Thyroid gland (tissue), 4 donors: ENCODE results near the gene ATP6AP1. TPM values are rescaled to one million over a fixed set of nuclear protein-coding genes. Genes with fewer than 3 reads are reported as not detected.

Experiments used
- DNase-seq, 2 donors: peaks; one replicate each; pipeline ENCODE4 v3.0.0-alpha.2; 2019
- H3K27ac ChIP-seq, 3 donors: fragments of 200-600 bp; sonication (generic); 1 replicate in 2 of 3; 2 replicates in 1 of 3; pipeline ENCODE4 v1.5.1; 2016 to 2019; ENCODE audit warnings: mild to moderate bottlenecking in 1 of 3, moderate library complexity in 1 of 3
- H3K27me3 ChIP-seq: fragments of 200-600 bp; sonication (generic); one replicate; pipeline ENCODE4 v1.5.1; 2019
- H3K36me3 ChIP-seq, 2 donors: fragments of 200-600 bp; sonication (generic); one replicate each; pipeline ENCODE4 v1.5.1; 2016 to 2019
- H3K4me1 ChIP-seq, 2 donors: fragments of 200-600 bp; sonication (generic); one replicate each; pipeline ENCODE4 v1.5.1; 2017 to 2019
- H3K4me3 ChIP-seq, 3 donors: fragments of 200-600 bp; sonication (generic); replicated peaks in 1 of 3; 1 replicate in 2 of 3; 2 replicates in 1 of 3; pipeline ENCODE4 v1.5.1; 2016; ENCODE audit warnings: mild to moderate bottlenecking in 1 of 3
- H3K9me3 ChIP-seq: fragments of 200-600 bp; sonication (generic); one replicate; pipeline ENCODE4 v1.5.1; 2017
- POLR2A ChIP-seq, 2 donors: fragments of 450-650 bp; IDR thresholded peaks; one replicate each; pipeline ENCODE4 v1.6.1; 2017; ENCODE audit warnings: antibody characterized with exemption in 2 of 2, mild to moderate bottlenecking in 2 of 2, moderate library complexity in 1 of 2
- WGBS, 2 donors: methylation state at CpG; one replicate each; pipeline ENCODE4 v1.1.5; 2017; 5-methylcytosine and 5-hydroxymethylcytosine counted together
- intact Hi-C: fragments of 100-400 bp; cut with DNase I; formaldehyde crosslinking; loops from one replicate; pipeline ENCODE4 v1.15.1; 2023
- total RNA-seq, 4 donors: library from RNA; depleted of rRNA; stranded (reverse); fragments of >200 nt; gene quantifications; one replicate each; pipeline ENCODE4 v1.2.3, GENCODE V29; 2016
- TF ChIP-seq, protein P1 (sequence below), 6 experiments: fragments of 200-600 bp in 3 of 6; fragments of 450-650 bp in 3 of 6; sonication (generic) in 3 of 6; IDR thresholded peaks; one replicate each; pipeline ENCODE4 v1.5.1; 2016 to 2019; ENCODE audit warnings: antibody characterized with exemption in 6 of 6, mild to moderate bottlenecking in 2 of 6, inconsistent platforms in 1 of 6, moderate library complexity in 1 of 6

The ATP6AP1 gene
- total RNA-seq, 4 donors from 2014 or later: 69.0 to 172 (median 84.4) TPM

DNA sequence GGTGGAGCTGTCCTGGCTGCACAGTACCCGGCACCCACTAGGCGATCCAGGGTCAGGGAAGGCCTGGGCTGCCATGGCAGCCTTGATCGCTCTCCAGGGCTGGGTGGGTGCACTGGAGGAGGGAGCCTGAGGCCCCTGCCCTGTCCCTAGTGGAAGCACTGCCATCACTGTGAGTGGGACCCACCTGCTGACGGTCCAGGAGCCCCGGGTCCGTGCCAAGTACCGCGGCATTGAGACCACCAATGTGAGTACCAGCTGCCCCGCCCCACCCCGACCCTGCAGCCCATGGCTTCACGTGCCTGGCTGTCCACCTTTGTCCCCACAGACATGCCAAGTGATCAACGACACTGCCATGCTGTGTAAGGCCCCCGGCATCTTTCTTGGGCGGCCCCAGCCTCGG is 38.4 kb downstream of the ATP6AP1 start:
- WGBS, 2 donors: 95% methylated on average over 9 of the region's 15 CpGs; no CpG with 5 or more reads in 1 of the 2 donors
- Histone ChIP-seq H3K4me3 (no peak overlapping the region), H3K27ac (no peak overlapping the region), H3K9me3 (no peaks in the 10 kb centered on the region), H3K36me3 (peaks cover 0 to 6% of the 10 kb centered on the region in 2 donors), H3K27me3 (no peaks in the 10 kb centered on the region), H3K4me1 (no peaks in the 10 kb centered on the region)
- intact Hi-C loops: no loop called here
- no peak for DNase-seq
- TF ChIP-seq, protein P1, sequence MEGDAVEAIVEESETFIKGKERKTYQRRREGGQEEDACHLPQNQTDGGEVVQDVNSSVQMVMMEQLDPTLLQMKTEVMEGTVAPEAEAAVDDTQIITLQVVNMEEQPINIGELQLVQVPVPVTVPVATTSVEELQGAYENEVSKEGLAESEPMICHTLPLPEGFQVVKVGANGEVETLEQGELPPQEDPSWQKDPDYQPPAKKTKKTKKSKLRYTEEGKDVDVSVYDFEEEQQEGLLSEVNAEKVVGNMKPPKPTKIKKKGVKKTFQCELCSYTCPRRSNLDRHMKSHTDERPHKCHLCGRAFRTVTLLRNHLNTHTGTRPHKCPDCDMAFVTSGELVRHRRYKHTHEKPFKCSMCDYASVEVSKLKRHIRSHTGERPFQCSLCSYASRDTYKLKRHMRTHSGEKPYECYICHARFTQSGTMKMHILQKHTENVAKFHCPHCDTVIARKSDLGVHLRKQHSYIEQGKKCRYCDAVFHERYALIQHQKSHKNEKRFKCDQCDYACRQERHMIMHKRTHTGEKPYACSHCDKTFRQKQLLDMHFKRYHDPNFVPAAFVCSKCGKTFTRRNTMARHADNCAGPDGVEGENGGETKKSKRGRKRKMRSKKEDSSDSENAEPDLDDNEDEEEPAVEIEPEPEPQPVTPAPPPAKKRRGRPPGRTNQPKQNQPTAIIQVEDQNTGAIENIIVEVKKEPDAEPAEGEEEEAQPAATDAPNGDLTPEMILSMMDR (IDR thresholded peaks at IDR 0.05): no peak
- TF ChIP-seq POLR2A (IDR thresholded peaks at IDR 0.05): no peak

DNA sequence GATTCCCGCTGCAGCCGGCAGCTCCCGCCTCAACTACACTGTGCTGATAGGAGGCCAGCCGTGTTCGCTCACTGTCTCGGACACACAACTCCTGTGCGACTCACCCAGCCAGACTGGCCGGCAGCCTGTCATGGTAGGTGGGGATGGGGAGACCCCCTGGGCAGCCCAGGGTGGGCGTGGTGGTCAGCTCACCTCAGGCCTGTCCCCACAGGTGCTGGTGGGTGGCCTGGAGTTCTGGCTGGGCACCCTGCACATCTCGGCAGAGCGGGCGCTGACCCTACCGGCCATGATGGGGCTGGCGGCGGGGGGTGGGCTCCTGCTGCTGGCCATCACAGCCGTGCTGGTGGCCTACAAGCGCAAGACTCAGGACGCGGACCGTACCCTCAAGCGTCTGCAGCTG is 39.1 kb downstream of the ATP6AP1 start:
- H3K4me1 ChIP-seq: no peaks in the 10 kb centered on the region
- no peak overlapping the region for H3K27ac ChIP-seq
- no peak for TF ChIP-seq POLR2A (IDR thresholded peaks at IDR 0.05)
- TF ChIP-seq, protein P1 (IDR thresholded peaks at IDR 0.05): no peak
- intact Hi-C loops: no loop called here
- no peak overlapping the region for H3K4me3 ChIP-seq
- peaks cover 0 to 6% of the 10 kb centered on the region in 2 donors for H3K36me3 ChIP-seq
- 80% methylated on average over 1 of the region's 21 CpGs; no CpG with 5 or more reads in 1 of the 2 donors for WGBS, 2 donors
- H3K27me3 ChIP-seq: no peaks in the 10 kb centered on the region
- no peaks in the 10 kb centered on the region for H3K9me3 ChIP-seq
- no peak for DNase-seq

DNA sequence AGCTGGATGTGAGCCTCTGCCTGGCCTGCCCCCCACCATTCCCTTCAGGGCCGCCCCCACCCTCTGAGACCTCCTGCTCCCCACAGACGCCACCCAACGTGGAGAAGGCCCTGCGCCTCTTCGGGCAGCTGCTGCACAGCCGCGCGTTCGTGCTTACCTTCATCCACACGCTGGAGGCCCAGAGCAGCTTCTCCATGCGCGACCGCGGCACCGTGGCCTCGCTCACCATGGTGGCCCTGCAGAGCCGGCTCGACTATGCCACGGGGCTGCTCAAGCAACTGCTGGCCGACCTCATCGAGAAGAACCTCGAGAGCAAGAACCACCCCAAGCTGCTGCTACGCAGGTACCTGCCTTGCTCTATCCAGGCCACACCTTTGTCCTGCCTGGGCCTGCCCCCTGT is 39.7 kb downstream of the ATP6AP1 start:
- peaks cover 0 to 6% of the 10 kb centered on the region in 2 donors for H3K36me3 ChIP-seq
- no peak for DNase-seq
- 100% methylated on average over 6 of the region's 23 CpGs; no CpG with 5 or more reads in 1 of the 2 donors for WGBS, 2 donors
- H3K27ac ChIP-seq: no peak overlapping the region
- no peak overlapping the region for H3K4me3 ChIP-seq
- intact Hi-C loops: no loop called here
- H3K9me3 ChIP-seq: no peaks in the 10 kb centered on the region
- TF ChIP-seq POLR2A (IDR thresholded peaks at IDR 0.05): no peak
- TF ChIP-seq, protein P1 (IDR thresholded peaks at IDR 0.05): no peak
- H3K4me1 ChIP-seq: no peaks in the 10 kb centered on the region
- H3K27me3 ChIP-seq: no peaks in the 10 kb centered on the region

DNA sequence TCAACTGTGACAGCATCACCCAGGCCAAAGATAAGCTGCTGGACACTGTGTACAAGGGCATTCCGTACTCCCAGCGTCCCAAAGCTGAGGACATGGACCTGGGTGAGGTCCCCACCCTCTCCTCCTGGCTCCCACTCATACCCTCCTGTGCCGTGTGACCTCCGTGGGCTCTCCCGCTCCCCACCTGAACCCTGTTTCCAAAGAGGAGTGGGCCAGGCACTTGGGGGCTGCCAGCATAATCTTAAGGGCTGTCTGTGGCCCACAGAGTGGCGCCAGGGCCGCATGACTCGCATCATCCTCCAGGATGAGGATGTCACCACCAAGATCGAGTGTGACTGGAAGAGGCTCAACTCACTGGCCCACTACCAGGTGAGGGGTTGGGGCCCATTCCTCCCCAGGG is 40.6 kb downstream of the ATP6AP1 start:
- intact Hi-C loops: no loop called here
- WGBS, 2 donors: no CpG with 5 or more reads among the region's 9 CpGs
- no peak overlapping the region for H3K4me3 ChIP-seq
- H3K9me3 ChIP-seq: no peaks in the 10 kb centered on the region
- DNase-seq: no peak
- no peak overlapping the region for H3K27ac ChIP-seq
- no peak for TF ChIP-seq POLR2A (IDR thresholded peaks at IDR 0.05)
- TF ChIP-seq, protein P1 (IDR thresholded peaks at IDR 0.05): no peak
- H3K36me3 ChIP-seq: peaks cover 0 to 6% of the 10 kb centered on the region in 2 donors
- H3K27me3 ChIP-seq: no peaks in the 10 kb centered on the region
- no peaks in the 10 kb centered on the region for H3K4me1 ChIP-seq

DNA sequence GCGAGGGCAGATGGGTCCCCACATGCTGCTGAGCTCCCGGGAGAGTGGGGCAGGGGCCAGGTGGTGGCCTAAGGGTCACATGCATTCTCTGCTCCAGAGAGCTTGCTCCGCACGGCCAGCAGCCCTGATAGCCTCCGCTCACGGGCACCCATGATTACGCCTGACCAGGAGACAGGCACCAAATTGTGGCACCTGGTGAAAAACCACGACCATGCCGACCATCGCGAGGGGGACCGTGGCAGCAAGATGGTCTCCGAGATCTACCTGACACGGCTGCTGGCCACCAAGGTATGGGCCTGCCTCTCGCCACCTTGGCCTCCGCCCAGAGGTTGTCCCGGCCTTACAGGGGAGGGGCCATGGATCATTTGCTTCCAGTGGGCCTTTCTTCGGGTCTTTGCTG is 41.4 kb downstream of the ATP6AP1 start:
- TF ChIP-seq, protein P1 (IDR thresholded peaks at IDR 0.05): no peak
- TF ChIP-seq POLR2A (IDR thresholded peaks at IDR 0.05): no peak
- no peaks in the 10 kb centered on the region for H3K4me1 ChIP-seq
- no peaks in the 10 kb centered on the region for H3K27me3 ChIP-seq
- no peak for DNase-seq
- no CpG with 5 or more reads among the region's 18 CpGs for WGBS, 2 donors
- H3K9me3 ChIP-seq: no peaks in the 10 kb centered on the region
- H3K27ac ChIP-seq: no peak overlapping the region
- H3K36me3 ChIP-seq: peaks cover 0 to 6% of the 10 kb centered on the region in 2 donors
- intact Hi-C loops: no loop called here
- no peak overlapping the region for H3K4me3 ChIP-seq
